H1 (cell line): Measurements from ENCODE around the gene PTPRD. TPM values are rescaled to one million over a fixed set of nuclear protein-coding genes. Genes with fewer than 3 reads are reported as not detected.

Experiments
- CHD7 ChIP-seq: fragments of 300-600 bp; sonication (generic); IDR thresholded peaks from 2 replicates; pipeline ENCODE4 v1.7.1; 2012; ENCODE audit warnings: low read length, moderate library complexity, mild to moderate bottlenecking, inconsistent platforms; ENCODE audit not compliant: insufficient replicate concordance
- CTCF ChIP-seq, 3 experiments: IDR thresholded peaks; 1 replicate in 2 of 3; 2 replicates in 1 of 3; pipeline versions ENCODE4 v1.5.1 to v1.6.1; 2011; ENCODE audit warnings: low read length in 3 of 3, mild to moderate bottlenecking in 3 of 3, inconsistent platforms in 2 of 3, low read depth in 1 of 3, moderate library complexity in 1 of 3; ENCODE audit not compliant: insufficient read depth in 1 of 3; ENCODE audit errors: control extremely low read depth in 1 of 3
- KDM5A ChIP-seq: fragments of 200-600 bp; IDR thresholded peaks from 2 replicates; pipeline ENCODE4 v1.7.1; 2012; ENCODE audit warnings: mild to moderate bottlenecking, low read length, inconsistent platforms, mixed read lengths
- MAFK ChIP-seq: IDR thresholded peaks from 2 replicates; pipeline ENCODE4 v1.6.1; 2012; ENCODE audit warnings: low read depth, mild to moderate bottlenecking, improper control_type of control experiment, low read length
- NANOG ChIP-seq: IDR thresholded peaks from 2 replicates; pipeline ENCODE4 v1.6.1; 2011; ENCODE audit warnings: low read length, low read depth, mild to moderate bottlenecking, inconsistent platforms; ENCODE audit not compliant: insufficient read depth, poor library complexity, severe bottlenecking
- SP4 ChIP-seq: IDR thresholded peaks from 2 replicates; pipeline ENCODE4 v1.6.1; 2012; ENCODE audit warnings: low read length, inconsistent platforms
- polyA plus RNA-seq, 7 experiments: library from polyadenylated mRNA; depleted of rRNA in 3 of 7; stranded (reverse) in 5 of 7; unstranded in 2 of 7; fragments of >200 nt in 5 of 7; fragments of 200-250 nt in 2 of 7; gene quantifications; 1 replicate in 5 of 7; 2 replicates in 1 of 7; 4 replicates in 1 of 7; pipeline versions ENCODE4 v1.2.1 to v1.2.3, GENCODE V29; 2011 to 2013; ENCODE audit warnings: missing spikeins in 2 of 7, mixed read lengths in 2 of 7
- total RNA-seq: library from RNA; stranded (reverse); fragmentation: NEBNext Ultra II Directional; extraction: Animal tissue kit (Norgen Biotek cat#: 25700); gene quantifications from 2 replicates; pipeline ENCODE4 v1.2.1, GENCODE V29; 2021

Gene PTPRD
- total and polyA plus RNA-seq, 2 of the 8 experiments (the other 6 are each of a cell fraction or from before 2014, with no cell fraction given): 17.2 to 77.0 TPM

DNA sequence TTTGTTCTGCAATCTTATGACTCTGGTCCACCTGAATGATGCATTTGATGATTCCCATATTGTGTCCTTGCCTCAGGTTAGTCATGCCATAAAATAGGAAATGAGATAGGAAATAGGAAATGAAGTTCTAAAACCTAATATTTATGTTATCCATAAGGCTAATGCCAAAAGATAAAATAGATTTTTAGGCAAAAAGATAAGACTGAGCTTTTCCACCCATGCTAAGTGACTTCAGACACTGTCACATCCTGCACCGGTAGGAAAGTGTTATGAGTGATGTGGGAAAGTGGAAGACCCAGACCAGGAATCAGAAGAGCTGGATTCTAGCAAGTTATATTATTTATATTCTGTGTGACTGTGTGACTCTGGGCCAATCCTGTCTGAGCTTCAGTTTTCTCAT, 2212.4 kb downstream of the PTPRD start (continued):
- no peak for TF ChIP-seq CHD7
- no peak for TF ChIP-seq MAFK
- TF ChIP-seq CTCF (IDR thresholded peaks at IDR 0.05; ENCODE audit: control extremely low read depth in 1 of 3, insufficient read depth in 1 of 3, low read depth in 1 of 3, low read length in 3 of 3): no peak
- no peak for TF ChIP-seq NANOG
- no peak for TF ChIP-seq SP4
- no peak for TF ChIP-seq KDM5A
- TF ChIP-seq, all 59 proteins: peak for 0
